Inferior parietal cortex (tissue), 1 donor: ENCODE measurements around the gene REXO1.
A peak's percentile ranks its signal among the peaks of the same experiment; 100 is the strongest.

ENCODE experiments used
- DNase-seq: peaks from one replicate; pipeline ENCODE4 v3.0.0-alpha.2; 2016; ENCODE audit errors: extremely low spot score

Gene REXO1

DNA sequence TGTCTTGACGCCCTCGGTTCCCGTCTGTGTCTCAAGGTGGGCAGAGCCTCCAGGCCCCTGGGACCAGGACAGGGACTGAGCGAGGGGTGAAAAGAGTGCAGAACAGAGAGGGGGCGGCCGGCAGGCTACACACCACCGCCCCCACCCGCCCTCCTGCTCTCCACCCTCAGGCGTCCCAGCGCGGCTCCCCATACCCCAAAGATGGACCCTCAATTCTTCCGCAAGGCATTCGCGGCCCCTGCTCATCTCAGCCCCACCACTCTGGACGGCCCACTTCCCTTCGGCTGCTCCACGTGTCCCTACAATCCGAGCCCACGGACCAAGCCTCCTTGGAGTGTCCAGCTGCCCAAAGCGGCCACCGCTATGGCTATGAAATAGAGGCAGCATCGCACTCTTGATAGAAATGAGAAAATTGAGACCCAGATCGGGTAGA is 13.3 kb upstream of the REXO1 start:
- DNase-seq = no peak

DNA sequence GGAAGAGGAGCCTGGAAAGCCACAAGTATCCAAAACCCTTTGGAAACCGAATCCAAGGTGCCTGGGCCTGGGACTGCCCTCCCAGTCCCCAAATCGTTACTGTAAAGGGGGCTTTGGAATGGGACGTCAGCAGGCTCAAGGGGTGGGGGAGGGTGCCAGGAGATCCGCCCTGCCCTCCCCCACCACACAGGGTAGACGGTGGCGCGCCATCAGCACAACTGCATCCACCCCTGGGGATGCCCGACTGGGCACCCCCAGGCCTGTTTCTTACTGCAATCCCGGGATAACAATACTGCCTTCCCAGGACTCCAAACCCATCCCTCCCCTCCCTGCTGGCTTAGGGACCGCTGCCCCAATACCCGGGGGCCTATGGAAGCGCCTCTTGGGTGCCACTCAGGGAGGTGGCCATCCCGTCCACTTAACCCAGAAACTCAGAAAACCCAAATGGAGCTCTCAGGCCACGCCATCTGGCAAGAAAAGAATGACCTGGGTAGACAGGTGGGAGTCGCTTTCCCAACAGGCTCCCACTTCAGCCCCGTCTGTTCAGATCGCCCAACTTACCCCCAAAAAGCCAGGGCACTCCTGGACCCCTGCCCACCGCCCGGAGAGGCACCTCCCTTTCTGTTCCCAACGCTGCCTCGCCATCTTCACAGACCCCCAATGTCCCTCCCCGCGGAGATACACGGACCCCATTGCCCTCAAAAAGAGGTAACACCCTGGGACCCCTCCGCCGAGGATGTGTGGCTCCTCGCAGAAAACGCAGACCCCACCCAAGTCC is 12.7 kb upstream of the REXO1 start:
- DNase-seq = peak; percentile 2

DNA sequence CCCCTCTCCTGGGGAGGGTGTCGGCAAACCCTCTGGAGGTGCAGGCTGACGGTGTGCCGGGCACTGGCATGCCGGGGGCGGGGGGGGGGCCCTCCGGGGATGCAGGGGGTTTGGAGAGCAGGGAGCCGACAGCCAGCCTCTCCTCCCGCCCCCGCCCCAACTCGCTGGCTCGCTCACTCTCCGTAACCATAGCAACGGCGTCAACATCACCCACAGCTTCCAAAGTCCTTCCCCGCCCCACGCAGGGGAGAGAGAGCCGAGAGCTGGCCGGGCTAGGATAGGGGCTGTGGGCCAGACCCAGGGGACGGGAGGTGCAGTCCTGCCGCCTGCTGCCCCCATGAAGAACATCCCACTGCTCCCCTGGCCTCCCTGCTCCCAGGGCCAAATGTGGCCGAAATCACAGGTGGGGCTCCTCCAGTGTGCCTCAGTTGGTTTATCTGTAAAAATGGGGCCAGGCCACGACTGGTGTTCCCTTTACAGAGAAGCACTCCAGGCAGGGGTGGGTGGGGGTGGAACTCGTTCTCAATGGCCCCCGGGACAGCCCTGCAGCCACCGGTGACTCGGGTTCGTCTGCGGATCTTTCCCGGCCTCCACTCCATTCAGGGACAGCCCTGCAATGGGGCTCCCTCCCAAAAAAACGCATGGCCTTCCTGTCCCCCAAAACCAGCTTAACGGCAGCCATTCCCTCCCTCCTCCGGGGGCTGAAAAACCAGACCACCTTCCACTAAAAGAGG is 11.9 kb upstream of the REXO1 start:
- peak; percentile 50 for DNase-seq

DNA sequence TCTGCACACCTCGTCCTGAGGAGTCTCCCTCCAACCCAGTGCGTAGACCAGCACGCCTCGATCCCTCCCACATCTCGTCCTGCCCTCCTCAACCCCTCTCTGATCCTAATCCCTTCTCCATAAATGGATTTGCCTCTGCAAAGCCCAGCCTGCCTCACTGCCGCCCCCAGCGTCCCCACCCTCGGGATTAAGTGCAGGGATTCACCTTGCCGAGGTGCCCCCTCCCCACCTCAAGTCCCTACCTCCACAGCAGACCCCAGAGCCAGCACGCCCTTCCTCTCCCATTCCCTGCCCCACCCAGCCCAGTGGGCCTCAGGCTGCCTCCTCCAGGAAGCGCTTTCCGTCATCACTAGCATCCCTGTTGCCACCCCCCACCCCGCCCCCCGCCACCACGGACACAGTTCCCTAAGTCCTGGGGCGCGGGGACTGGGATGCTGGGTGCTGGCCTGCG is 11.1 kb upstream of the REXO1 start:
- DNase-seq = no peak

DNA sequence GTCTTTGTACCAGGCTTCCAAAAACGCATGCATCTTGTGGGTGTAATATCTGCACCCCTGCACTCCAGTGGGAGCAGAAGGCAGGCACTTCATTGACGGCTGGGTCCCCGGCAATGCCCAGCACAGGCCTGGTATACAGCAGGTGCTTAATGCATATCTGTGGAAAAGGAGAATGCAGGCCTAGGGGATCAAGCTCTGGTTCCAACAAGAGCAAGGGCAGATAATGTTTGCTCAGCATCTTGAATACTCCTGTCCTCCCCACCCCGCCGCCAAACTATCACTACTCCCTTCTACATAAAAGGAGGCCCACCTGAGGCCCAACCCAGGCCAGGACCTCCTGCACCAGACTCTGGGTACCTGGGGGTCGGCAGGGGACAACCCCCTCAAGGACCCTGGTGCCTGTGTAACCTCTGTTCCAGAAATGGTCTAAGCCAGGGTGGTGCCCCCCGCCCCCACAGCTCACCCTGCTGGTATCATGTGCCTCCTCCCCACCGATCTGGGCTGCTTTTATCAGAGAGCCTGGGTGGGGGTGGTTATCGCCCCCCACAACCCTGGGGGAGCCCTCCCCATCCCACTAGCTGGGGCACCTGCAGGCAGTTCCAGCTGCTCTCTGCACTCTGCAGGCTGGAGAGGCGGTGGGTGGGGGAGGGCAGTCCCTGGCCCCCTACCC is 10.3 kb upstream of the REXO1 start:
- DNase-seq = no peak

DNA sequence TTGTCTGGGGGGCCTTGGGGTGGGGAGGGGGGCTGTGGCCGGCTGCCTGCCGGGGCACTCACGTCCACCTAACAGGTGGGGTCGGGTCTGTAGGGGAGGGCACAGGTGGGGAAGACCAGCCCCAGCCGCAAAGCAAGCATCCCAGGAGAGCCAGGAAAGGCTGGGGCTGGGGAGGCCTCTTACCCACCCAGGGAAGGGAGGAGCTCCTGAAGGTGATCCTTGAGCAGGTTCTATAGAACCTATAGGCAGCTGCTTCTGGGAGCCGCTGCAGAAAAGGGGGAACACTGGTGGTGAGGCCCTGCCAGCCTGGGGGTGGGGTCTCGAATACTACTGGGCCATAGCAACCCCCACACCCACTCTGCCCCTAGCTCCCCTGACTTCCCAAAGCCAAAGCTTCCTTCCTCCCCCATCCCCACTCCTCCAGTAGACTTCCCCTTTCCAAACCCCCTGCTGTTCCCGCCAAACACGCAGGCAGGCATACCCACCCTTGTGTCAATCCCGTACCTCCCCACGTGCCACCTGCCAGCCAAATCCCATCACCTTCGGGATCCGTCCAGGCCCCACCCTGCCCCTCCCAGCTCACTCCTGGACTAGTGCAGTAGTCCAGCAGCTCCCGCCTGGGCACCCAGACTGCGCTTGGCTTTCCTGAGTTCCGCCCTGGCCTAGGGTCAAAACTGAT is 9.5 kb upstream of the REXO1 start:
- DNase-seq = no peak

DNA sequence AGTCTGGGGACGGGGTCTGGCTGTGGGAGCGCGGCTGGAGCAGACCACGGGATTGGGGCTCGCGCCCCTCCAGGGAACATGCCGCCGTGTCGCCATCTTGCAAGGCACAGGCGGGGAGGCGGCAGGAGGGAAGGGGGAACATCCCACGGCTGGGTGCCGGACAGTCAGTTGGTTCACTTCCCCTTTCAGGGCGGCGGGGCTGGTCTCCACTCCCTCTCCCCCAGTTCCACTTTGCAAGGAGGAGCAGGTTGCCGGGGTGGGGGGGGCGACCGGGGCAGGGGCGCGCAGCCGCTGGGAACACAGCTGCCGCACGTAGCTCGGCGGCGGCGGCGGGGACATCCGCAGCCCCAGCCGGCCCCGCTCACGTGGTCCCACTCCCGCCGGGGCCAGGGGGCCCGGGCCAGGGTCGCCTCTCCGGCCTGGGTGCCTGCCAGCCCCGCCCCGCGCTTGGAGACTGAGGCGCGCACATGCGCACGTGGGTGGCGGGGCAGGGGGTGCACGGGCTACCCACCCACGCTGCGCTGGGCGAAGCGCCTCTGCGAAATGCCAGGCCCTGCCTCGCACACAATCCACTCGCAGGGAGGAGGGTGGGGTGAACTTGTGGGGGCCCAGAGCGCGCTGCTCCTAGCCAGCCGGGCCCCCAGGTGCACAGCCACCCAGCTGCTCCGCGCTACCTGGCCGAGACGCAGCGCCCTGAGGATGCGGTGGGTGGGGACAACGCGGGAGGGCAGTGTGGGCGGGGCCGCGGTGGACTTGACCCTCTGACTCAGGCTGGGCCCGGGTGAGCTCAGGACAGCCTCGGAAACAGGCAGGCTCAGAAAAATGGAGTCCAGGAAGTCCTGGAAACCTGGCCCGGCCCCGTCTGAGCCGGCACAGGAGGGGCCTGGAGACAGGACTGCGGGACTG is 8.7 kb upstream of the REXO1 start:
- DNase-seq = no peak

DNA sequence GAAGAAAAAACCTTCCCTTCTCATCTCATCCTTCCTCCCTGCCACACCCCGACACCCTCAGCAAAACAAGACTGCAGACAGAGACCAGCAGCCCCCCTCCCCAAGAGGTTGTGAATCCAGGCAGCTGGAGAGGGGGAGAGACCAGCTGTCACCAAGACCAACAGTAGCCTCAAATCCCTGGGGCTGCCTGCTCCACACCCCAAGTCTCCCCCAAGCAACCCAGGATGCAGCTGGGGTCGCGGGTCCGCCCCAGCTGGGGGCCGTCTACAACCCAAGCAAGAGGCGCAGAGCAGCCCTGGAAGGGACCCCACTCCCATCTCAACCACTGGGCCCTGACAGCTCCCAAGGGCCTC is 8.0 kb upstream of the REXO1 start:
- no peak for DNase-seq

DNA sequence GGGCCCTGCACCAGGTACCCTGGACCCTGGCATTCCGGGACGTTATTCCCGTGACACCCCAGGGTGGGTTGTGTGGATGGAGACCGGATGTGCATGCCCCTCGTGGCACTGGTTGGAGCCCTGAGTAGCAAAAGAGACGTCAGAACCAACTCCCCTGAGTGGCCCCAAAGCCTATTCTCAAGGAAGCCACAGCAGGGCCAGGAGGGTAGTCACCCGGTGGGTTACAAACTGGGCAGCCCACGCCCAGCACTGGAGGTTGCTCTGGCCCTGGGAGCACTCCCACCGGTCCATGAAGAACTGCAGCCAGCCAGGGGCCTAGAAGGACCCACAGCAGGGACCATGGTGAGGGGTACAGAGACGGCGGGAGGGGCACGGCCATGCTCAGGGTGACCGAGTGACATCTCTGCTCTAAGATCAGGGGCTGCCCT is 7.6 kb upstream of the REXO1 start:
- no peak for DNase-seq

DNA sequence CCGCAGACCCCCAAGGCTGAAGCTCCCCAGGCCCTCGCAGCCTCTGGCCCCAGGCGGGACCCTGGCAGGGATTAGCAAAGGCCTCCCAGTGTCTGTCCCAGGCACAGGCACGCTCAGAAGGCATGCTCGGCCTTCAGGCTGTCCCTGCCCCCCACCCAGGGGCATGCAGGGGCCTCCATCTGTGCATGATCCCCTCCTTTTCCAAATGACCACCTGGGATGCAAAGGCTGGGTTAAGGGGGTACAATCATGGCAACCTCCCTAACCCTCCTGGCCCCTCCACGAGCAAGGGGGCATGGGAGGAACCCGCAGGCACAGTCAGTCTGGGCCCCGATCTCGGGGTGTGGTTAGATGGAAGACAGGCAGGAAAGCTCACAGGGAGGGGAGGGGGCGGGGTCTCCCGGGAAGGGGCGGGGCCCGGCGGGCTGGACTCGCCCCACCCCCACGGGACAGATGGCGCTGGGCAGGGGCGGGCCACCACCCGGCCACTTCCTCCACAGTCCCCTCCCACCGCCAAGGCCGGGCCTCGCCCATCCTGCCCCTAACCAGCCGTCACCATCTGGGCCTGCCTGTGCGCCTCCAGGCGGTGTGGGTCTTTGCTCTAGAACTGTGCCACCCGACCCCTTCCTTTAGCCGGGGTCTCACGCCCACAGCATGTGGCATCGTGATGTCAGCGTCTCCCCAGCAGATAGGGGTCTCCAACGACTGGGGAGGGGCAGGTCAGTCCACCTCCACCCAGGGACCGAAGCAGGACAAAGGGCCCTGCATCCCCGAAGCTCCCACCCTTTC is 7.0 kb upstream of the REXO1 start:
- DNase-seq = no peak

DNA sequence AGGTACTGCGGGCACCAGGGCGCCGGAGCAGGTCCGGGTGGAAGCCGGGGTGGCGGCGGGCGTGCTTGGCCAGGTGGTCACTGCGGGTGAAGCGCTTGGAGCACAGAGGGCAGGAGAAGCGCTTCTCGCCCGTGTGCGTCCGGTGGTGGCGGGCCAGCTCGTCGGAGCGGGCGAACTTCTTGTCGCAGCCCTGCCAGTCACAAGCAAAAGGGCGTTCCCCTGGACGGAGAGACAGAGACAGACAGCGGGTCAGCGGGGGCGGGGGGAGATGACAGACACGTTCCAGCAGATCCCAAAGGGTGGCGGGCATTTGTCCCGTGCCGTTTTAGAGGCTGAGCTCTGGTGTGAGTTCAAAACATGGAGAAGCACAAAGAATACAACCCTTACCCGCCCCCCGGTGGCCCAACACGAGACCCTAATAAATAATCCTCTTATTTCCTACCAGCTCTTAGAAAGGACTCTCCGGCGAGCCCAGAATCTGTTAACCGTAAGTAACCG is 6.3 kb upstream of the REXO1 start:
- no peak for DNase-seq

DNA sequence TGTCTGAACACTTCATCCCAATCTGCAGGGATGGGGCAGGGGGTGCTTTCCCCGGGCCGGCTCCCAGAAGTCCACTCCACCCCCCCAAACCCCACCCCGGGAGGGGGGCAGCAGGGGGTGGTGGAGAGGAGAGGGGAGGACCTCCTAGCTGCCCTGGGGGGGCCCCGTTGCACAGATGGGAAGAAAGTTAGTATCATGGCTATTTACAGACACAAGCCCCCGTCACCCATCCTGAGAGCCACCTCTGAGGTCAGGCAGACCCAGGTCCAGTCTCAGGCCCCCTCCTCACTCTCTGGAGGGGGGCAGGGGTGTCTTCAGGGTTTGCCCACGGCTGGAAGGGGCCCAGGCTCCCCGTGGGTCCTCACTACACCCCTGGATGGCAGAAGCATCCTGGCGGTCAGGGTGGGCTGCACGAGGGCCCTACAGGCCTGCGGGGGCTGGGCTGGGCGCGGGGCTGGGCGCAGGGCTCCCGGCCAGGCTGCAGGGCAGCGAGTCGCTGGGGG is 5.8 kb upstream of the REXO1 start:
- DNase-seq = no peak

DNA sequence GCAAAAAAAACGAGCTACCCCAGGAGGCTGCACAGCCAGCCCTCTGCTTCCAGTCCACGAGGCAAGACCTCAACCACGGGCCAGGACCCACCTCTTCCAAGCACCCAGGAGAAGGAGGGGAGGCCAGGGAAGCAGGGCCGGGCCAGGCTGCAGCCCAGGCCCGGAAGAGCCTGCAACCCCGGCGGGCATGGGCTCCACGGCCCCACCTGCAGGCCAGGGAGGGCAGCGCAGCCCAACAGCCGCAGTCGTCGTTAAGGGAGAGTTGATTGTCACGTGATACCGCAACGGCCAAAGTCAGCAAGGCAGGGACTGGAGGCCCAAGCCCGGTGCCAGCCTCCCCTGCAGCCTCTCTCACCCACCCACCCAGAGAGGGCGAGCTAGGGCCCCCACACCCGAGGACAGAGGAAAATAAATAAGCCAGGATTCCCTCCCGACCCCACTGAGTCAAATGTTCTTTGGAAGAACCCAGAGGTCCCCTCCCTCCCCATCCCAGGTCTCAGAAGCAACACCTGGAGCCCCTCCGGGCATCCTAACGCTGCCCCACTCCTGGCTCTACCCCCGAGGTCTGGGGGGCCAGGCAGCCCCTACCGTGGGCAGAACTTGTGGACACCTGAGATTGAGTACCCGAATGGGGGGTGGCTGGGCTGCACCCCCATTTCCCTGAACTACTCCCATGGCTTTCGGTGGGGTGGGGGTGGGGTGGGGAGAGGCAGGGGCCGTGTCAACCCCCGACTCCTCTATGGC is 5.2 kb upstream of the REXO1 start:
- DNase-seq = no peak

DNA sequence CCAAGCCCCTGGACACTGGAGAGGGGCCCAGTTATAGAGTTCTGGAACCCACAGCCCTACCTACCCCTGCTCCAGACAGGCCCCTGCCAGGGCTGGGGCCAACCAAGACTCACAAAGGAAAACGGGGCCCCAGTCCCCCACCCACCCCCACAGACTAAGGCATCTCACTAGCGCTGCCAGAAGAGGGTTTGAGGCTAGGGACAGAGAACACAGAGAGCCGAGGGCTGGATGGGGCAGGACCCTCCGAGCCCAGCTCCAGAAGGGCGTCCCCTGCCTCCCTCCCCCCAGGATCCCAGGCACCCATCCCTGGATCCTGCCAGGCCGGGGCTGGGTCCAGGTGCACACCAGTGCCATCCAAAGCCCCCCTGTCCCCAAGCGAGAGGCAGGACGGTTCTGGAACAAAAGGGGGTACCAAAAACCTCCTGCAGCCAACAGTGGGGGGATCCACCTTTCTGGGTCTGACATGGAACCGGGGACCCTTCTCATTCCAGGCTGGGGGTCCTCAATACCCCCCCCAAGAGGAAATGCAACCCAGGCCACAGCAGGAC is 4.4 kb upstream of the REXO1 start:
- DNase-seq = no peak

DNA sequence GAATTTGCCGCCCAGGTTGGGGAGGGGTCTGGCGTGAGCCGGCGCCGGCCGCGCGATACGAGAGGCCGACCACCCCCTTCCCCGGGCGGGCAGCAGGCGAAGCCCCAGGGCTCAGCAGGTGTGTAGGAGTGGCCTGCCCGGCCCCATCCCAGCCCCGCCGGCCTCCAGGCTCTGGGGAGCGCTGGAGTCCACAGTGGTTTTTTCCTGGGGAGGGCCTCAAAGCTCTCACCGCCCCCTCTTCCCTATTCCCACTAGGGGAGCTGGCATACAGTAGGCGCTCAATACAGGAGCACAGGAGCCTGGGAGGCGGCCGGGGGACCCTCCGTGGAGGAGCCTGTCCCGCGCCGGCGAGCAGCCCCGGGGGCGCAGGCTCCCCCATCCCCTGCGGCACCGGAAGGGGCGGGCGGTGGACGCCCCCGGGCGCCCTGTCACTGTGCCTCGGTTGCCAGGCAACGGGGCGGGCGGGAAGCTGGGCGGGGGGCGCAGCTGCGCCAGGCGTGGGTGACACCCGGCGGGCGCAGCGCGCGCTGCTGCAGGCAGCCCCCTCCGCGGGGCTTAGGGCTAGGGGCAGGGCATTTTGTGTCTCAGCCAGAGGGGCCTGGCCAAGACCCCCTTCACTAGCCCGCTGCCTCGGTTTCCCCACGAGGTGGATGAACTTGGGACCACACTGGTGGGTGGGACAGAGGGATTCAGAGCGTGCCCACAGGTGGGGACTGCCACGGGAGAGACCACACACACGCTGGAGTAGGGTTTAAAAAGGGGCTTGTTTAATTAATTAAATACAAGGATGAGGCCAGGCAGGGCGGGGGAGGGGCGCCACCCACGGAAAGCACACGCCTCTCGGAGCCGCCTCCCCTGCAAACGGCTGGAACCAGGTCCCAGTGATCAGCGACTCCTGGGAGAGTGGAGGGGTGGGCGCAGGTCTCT is 3.6 kb upstream of the REXO1 start:
- no peak for DNase-seq

DNA sequence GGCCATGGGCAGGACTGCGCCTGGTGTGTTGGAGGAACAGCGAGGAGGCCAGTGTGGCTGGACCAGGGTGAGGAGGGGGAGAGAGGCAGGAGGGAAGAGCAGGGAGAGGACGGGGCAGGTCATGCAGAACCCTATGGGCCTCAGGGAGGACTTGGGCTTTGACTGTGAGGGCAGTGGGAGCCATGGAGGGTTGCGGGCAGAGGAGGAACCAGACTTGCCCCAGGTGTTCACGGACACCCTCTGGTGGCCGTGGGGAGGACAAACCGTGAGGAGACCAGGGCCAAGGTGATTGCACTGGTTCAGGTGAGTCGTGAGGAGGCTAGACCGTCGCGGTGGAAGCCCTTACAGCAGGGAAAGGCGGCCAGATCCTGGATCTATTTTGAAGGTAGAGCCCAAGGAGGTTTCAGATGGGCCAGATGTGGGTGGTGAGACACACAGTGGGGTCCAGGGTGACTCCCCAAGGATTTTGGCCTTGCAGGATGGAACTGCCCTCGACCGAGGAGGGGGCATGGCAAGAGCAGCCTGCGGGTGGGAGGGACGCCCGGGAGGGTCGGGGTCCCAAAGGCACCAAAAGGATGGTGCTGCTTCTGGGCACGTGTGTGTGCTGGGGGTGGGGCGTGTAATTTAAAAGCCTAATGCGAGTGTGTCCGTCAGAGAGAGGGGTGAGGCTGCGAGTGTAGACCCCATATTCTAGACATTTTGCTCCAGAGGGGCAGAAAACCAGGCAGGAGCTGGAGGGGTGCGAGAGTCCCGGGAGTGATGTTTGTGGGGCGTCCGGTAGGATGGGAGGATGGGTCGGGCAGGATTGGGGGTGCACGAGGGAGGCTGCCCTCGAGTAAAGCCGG is 2.7 kb upstream of the REXO1 start:
- no peak for DNase-seq

DNA sequence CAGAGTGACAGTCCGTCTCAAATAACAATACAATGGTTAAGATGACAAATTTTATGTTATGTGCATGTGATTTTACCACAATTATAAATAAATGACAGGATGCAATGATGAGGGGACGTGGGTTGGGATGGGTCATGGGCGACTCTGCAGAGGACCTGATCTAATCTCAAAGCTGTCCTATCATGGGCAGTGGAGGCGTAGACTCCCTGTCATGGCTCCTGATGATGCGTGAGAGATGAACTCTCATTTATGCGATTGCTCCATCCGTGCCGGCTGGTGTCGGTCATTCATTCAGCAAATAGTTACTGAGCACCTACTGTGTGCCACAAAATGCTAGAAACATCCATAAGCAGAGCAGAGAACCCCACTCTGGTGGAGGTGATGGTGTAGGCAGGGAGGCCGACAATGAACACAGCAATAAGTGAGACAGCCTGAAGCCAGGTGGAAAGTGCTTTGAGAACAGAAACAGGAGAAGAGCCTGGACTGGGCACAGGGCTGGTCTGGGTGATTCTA is 1.7 kb upstream of the REXO1 start:
- no peak for DNase-seq
